KMS-11 (cell line): ENCODE measurements around the gene PRRT4.
A peak's percentile ranks its signal among the peaks of the same experiment; 100 is the strongest.

Experiments
- H2AFZ ChIP-seq: fragments of 200-600 bp; sonication (generic); 2 replicates; pipeline ENCODE4 v1.6.1; 2016; ENCODE audit warnings: antibody characterized with exemption, mixed run types, low read depth
- H3K27ac ChIP-seq: fragments of 200-600 bp; sonication (generic); 2 replicates; pipeline ENCODE4 v1.6.1; 2016; ENCODE audit warnings: mild to moderate bottlenecking, mixed run types
- H3K27me3 ChIP-seq: fragments of 200-600 bp; sonication (generic); 2 replicates; pipeline ENCODE4 v1.6.1; 2017; ENCODE audit warnings: mild to moderate bottlenecking, low read depth, mixed run types, moderate library complexity; ENCODE audit not compliant: insufficient read depth
- H3K36me3 ChIP-seq: fragments of 200-600 bp; sonication (generic); 2 replicates; pipeline ENCODE4 v1.6.1; 2017; ENCODE audit warnings: mild to moderate bottlenecking, mixed run types; ENCODE audit not compliant: insufficient read depth
- H3K4me1 ChIP-seq: fragments of 200-600 bp; sonication (generic); 2 replicates; pipeline ENCODE4 v1.6.1; 2016; ENCODE audit warnings: mild to moderate bottlenecking, low read depth, mixed run types; ENCODE audit not compliant: poor library complexity, severe bottlenecking
- H3K4me2 ChIP-seq: fragments of 200-600 bp; sonication (generic); 2 replicates; pipeline ENCODE4 v1.7.0; 2016; ENCODE audit warnings: mild to moderate bottlenecking, mixed run types
- H3K4me3 ChIP-seq: fragments of 200-600 bp; sonication (generic); IDR thresholded peaks from 2 replicates; pipeline ENCODE4 v1.6.1; 2017; ENCODE audit warnings: low read depth, low read length, mixed read lengths; ENCODE audit not compliant: insufficient read depth
- H3K79me2 ChIP-seq: fragments of 200-600 bp; sonication (generic); 2 replicates; pipeline ENCODE4 v1.6.1; 2016; ENCODE audit warnings: low read depth, mixed run types; ENCODE audit not compliant: insufficient read depth
- H3K9ac ChIP-seq: fragments of 200-600 bp; sonication (generic); 2 replicates; pipeline ENCODE4 v1.6.1; 2016; ENCODE audit warnings: mild to moderate bottlenecking, mixed run types
- H4K20me1 ChIP-seq: fragments of 200-600 bp; sonication (generic); 2 replicates; pipeline ENCODE4 v1.6.1; 2016; ENCODE audit warnings: mild to moderate bottlenecking, mixed run types; ENCODE audit not compliant: insufficient read depth
- TF ChIP-seq, protein P1 (sequence below): fragments of 200-600 bp; sonication (generic); conservative IDR thresholded peaks from 2 replicates; pipeline ENCODE4 v1.6.1; 2017; ENCODE audit warnings: low read depth, mild to moderate bottlenecking, antibody characterized with exemption, low read length, moderate library complexity, mixed read lengths

PRRT4 gene

DNA sequence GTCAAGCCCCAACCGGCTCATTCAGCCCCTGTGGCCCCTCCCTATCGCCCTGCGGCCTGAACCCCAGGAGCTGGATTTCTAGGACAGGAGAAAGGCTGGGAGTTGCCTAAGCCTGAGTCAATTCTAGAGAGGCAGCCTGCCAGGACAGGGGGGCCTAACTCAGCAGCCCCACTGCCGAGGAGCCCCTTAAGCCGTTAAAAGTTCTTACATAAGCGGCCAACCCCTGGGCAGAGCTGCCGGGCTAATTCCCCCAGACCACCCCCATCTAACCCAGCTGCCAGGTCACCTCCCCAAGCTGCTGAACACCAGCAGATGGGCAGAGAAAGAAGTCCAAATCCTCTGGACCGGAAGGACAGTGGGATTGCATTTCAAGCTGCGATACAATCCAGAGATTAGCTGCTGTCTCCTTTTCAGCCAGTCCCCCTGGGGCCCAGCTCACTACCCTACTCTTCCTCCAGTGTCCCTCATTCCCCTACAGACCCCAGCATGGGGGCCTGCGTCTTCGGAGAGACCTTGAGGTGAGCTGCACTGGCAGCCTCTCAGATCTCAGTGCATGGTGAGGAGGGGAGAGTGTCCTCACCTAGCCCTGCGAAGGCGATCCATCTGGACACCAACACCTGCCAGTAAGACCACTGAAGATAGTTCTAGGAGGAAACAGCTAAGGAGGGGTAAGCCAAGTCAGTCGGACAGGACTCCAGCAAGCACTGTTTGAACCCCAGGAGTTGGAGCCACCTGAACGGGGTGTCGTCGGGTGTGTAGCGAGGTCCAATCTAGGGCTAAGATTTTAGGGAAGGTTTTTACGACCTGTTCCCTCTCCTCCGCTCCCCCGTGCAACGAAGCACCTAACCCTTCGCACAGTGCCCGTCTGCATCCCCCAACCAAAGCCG lies 47.5 kb upstream of the PRRT4 start:
- Histone ChIP-seq H2AFZ (peak overlapping the region; percentile 99), H3K36me3 (no peaks in the 10 kb centered on the region), H3K4me2 (peak overlapping the region; percentile 69), H3K27ac (no peak overlapping the region), H4K20me1 (peaks cover 6% of the 10 kb centered on the region), H3K4me1 (peaks cover 31% of the 10 kb centered on the region), H3K27me3 (peaks cover 17% of the 10 kb centered on the region; the same call in 1 of the 2 replicates), H3K79me2 (peaks cover 14% of the 10 kb centered on the region), H3K4me3 (no peak overlapping the region), H3K9ac (no peak overlapping the region; the same call in 1 of the 2 replicates)
- TF ChIP-seq, protein P1, sequence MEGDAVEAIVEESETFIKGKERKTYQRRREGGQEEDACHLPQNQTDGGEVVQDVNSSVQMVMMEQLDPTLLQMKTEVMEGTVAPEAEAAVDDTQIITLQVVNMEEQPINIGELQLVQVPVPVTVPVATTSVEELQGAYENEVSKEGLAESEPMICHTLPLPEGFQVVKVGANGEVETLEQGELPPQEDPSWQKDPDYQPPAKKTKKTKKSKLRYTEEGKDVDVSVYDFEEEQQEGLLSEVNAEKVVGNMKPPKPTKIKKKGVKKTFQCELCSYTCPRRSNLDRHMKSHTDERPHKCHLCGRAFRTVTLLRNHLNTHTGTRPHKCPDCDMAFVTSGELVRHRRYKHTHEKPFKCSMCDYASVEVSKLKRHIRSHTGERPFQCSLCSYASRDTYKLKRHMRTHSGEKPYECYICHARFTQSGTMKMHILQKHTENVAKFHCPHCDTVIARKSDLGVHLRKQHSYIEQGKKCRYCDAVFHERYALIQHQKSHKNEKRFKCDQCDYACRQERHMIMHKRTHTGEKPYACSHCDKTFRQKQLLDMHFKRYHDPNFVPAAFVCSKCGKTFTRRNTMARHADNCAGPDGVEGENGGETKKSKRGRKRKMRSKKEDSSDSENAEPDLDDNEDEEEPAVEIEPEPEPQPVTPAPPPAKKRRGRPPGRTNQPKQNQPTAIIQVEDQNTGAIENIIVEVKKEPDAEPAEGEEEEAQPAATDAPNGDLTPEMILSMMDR, result no peak

DNA sequence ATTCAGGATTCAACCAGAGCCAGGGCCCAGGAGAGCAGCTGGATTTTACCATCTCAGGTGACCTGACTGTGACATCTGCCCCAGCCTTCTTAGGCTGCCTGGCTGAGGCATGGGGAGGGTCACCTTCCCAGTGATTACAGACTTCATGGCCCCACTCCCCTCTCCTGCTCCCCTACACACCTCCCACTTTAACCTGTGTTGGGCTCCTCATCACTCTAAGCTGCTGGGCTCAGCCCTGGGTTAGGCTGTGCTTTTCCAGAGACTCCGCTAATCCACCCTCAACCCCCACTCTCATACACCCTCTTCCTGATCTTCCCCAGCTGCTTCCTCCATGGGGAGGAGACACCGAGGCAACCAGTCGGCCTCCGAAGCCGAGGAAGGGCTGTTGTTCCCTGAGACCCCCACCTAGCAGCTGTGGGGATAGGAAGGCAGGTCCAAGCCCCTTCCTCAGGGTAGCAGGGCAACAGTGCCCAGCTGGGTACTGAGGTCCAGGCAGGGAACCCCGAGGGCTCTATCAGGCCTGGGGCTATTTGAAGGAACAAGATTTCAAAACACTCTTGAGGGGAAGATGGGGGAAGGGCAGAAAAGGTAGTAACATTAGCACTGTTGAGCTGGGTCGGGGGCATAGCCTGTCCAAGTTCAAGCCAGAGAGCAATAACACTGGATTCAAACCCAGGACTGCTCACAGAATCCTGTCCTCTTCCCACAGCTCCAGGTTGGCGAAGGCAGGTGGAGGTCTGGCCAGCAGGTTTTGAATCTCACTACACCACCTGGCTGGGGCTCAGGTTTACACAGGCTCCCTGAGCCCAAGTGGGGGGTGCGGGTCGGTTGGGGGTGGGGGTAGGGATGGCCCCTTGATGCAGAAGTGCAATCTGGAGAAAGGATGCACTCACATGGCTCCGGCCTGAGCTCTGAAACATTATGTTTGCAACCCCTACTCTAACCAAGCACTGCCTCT lies 46.5 kb upstream of the PRRT4 start:
- H3K27ac ChIP-seq, result no peak overlapping the region
- peaks cover 13% of the 10 kb centered on the region; the same call in 1 of the 2 replicates for H3K27me3 ChIP-seq
- H2AFZ ChIP-seq, result no peak overlapping the region
- no peak overlapping the region; the same call in 1 of the 2 replicates for H3K4me2 ChIP-seq
- H3K9ac ChIP-seq, result no peak overlapping the region
- H3K4me1 ChIP-seq, result peaks cover 37% of the 10 kb centered on the region
- peaks cover 6% of the 10 kb centered on the region for H4K20me1 ChIP-seq
- H3K36me3 ChIP-seq, result no peaks in the 10 kb centered on the region
- H3K79me2 ChIP-seq, result peaks cover 23% of the 10 kb centered on the region
- TF ChIP-seq, protein P1, result no peak
- H3K4me3 ChIP-seq, result no peak overlapping the region

DNA sequence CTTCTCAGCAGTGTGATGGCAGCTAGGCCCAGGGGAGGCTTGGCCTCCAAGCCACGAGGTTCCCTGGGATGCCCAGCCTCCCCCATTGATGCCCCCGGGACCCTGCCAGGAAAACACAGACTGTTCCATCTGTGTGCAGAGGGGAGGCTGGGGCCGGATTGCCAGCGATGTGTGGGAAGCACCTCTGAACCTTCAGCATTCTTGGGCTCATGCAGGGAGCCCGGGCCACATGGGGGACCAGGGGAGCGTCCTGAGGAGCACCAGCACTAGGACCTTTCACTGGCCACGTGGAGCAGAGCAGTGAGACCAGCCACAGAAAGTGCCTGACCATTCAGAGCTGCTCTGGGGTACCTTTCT lies 45.7 kb upstream of the PRRT4 start:
- H3K4me2 ChIP-seq, result no peak overlapping the region
- H4K20me1 ChIP-seq, result peaks cover 6% of the 10 kb centered on the region
- no peaks in the 10 kb centered on the region for H3K36me3 ChIP-seq
- H3K27ac ChIP-seq, result no peak overlapping the region
- H3K4me3 ChIP-seq, result no peak overlapping the region
- TF ChIP-seq, protein P1, result no peak
- H3K27me3 ChIP-seq, result peaks cover 12% of the 10 kb centered on the region; the same call in 1 of the 2 replicates
- H3K9ac ChIP-seq, result no peak overlapping the region
- peaks cover 30% of the 10 kb centered on the region for H3K79me2 ChIP-seq
- peaks cover 37% of the 10 kb centered on the region for H3K4me1 ChIP-seq
- no peak overlapping the region for H2AFZ ChIP-seq

DNA sequence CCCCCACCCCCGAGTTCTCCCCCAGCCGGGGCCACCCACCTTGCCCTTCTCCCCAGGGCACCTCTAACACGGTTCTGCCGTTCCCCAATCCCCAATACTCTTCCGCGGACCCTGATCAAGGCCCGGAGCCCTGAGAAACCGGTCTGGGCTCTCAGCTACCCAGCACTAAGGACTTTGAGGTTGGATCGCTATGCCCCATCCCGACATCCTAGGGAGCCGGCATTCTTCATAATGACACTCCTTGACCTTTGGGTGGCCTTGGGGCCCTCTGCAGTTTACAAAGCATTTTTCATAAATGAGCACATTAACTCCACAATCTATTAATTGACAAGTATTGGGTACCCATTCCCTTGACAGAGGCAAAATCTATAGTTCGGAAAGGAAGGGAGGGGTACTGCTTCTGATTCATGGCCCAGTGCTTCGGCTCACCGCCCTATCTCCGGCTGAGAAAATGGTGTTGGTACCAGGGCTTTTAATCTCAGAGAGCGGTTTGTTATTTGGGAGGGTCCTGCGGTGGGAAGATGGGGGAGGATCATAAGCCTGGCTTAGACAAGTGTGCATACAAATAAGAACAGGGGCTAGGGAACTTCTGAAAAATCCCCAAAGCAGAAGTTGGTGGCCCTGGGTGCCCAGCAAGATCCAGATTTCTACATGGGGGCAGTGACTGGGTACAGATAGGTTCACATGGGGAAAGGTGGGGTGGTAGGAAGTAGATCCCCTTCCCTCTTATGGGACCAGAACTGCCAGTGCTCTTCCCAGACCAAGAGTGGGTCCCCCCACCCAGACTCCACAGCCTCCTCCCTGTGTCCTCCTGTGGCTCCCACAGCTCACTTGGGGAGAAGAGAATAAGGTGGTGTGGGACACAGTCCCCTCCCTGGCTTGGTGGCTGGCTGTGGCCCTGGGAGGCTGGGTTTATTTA lies 45.1 kb upstream of the PRRT4 start:
- Histone ChIP-seq H3K4me3 (no peak overlapping the region), H3K36me3 (no peaks in the 10 kb centered on the region), H3K4me1 (peaks cover 37% of the 10 kb centered on the region), H2AFZ (no peak overlapping the region), H3K79me2 (peaks cover 31% of the 10 kb centered on the region), H3K4me2 (no peak overlapping the region; the same call in 1 of the 2 replicates), H3K9ac (no peak overlapping the region), H4K20me1 (peaks cover 6% of the 10 kb centered on the region), H3K27ac (no peak overlapping the region), H3K27me3 (peaks cover 9% of the 10 kb centered on the region; the same call in 1 of the 2 replicates)
- TF ChIP-seq, protein P1, result no peak
